Mononuclear cell (primary cell): ENCODE measurements around the gene JPH3. TPM values are rescaled to one million over a fixed set of nuclear protein-coding genes. Genes with fewer than 3 reads are reported as not detected.

Experiments
- H3K27me3 ChIP-seq: 2 replicates; pipeline ENCODE4 v1.6.0; 2011; ENCODE audit warnings: low read length, control low read depth; ENCODE audit not compliant: insufficient read depth
- H3K4me1 ChIP-seq: 2 replicates; pipeline ENCODE4 v1.5.1; 2011; ENCODE audit warnings: mild to moderate bottlenecking, low read length, control low read depth; ENCODE audit not compliant: insufficient read depth
- H3K4me3 ChIP-seq: 2 replicates; pipeline ENCODE4 v1.5.1; 2011; ENCODE audit warnings: mild to moderate bottlenecking, low read length, moderate library complexity
- H3K9me3 ChIP-seq: 2 replicates; pipeline ENCODE4 v1.5.1; 2011; ENCODE audit warnings: low read depth, mild to moderate bottlenecking, control low read depth, low read length
- total RNA-seq: library from RNA; depleted of rRNA; stranded (reverse); fragments of >200 nt; gene quantifications from one replicate; pipeline ENCODE4 v1.2.3, GENCODE V29; 2012

JPH3 gene
- total RNA-seq, 1 donor, result not detected

GRCh38 chr16:87583453-87584131 lies 18.7 kb upstream of the JPH3 start:
- Histone ChIP-seq H3K9me3 (no peaks in the 10 kb centered on the region), H3K27me3 (no peaks in the 10 kb centered on the region), H3K4me3 (no peak overlapping the region)

GRCh38 chr16:87584271-87584670 lies 18.0 kb upstream of the JPH3 start:
- H3K27me3 ChIP-seq, result no peaks in the 10 kb centered on the region
- no peaks in the 10 kb centered on the region for H3K4me1 ChIP-seq
- no peaks in the 10 kb centered on the region for H3K9me3 ChIP-seq
- no peak overlapping the region for H3K4me3 ChIP-seq

More at GRCh38 chr16:87583453-87584131, 18.7 kb upstream of the JPH3 start:
- H3K4me1 ChIP-seq, result no peaks in the 10 kb centered on the region

DNA sequence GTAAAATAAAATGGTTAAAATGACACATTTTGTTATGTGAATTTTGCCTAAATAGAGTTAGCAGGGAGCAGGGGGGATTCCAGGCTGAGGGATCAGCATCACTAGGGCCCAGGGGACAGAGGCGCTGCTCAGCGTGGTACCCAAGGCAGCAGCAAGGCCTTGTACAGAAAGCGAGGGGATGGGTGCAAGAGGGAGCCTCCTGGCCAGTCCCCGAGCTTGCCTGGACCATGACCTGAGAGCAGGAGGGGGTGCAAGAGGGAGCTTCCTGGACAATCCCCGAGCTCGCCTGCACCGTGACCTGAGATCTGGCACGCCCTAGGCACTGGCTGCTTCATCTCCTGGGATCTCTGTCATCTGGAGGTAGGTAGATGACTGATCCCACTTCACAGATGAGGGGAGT lies 17.3 kb upstream of the JPH3 start:
- no peaks in the 10 kb centered on the region for H3K9me3 ChIP-seq
- no peaks in the 10 kb centered on the region for H3K4me1 ChIP-seq
- H3K4me3 ChIP-seq, result no peak overlapping the region
- no peaks in the 10 kb centered on the region for H3K27me3 ChIP-seq

DNA sequence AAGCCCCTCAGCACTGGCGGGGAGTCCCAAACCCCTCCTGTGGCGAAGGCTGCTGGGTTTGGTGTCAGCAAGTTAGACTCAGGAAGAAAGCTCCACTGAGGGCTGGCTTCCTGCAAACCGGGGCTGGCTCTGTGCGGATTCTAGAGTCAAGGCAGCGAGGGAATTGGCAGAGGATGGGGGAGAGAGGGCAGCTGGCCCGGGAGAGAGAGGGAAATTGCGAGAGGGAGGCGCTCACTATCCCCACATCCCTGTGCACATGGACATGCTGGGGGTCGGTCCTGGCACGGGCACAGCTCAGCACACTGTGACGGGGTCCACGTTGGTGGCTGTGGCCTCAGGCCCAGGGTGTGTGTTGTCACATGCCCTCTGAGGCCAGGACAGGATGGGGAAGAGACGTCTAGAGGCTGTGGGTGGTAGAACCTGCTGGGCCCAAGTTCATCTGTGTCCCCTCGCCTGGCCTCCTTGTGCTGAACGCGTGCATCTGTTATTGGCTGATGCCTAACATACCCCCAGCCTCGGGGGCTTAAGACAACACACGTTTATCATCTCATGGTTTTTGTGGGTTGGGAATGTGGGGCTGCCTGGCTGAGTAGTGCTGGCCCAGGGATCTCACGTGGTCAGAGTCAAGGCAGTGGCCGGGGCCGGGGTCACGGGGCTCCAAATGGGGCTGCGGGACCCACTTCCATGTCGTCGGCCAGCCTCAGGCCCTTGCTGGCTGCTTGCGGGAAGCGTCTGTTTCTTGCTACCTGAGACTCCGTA lies 16.7 kb upstream of the JPH3 start:
- no peaks in the 10 kb centered on the region for H3K4me1 ChIP-seq
- no peaks in the 10 kb centered on the region for H3K9me3 ChIP-seq
- no peak overlapping the region for H3K4me3 ChIP-seq
- no peaks in the 10 kb centered on the region for H3K27me3 ChIP-seq

GRCh38 chr16:87586201-87586782 lies 16.0 kb upstream of the JPH3 start:
- Histone ChIP-seq H3K27me3 (no peaks in the 10 kb centered on the region), H3K9me3 (no peaks in the 10 kb centered on the region), H3K4me3 (no peak overlapping the region)

DNA sequence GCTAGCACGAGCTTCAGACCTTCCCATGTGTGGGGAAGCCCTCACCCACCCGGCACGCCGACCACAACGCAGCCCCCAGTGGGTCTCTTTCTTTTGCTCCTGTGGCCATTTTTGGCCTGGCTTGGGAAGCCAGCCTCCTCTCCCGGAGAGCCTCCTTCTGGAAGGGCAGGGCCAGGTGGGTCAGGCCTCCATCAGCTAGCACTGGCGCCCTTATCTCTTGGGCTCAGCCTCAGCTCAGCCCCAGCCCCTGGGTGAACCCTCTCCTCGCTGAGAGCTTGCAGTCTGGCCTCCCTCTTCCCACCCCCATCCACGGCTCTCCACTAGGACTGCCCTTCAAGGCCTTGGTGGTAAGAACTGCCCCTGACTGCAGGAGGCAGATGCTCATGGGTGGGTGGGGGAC lies 14.7 kb upstream of the JPH3 start:
- no peaks in the 10 kb centered on the region for H3K4me1 ChIP-seq
- no peak overlapping the region for H3K4me3 ChIP-seq
- no peaks in the 10 kb centered on the region for H3K27me3 ChIP-seq
- no peaks in the 10 kb centered on the region for H3K9me3 ChIP-seq

More at GRCh38 chr16:87586201-87586782, 16.0 kb upstream of the JPH3 start:
- no peaks in the 10 kb centered on the region for H3K4me1 ChIP-seq

- Histone ChIP-seq H3K4me3 (no peak overlapping the region), H3K27me3 (no peaks in the 10 kb centered on the region), H3K4me1 (no peaks in the 10 kb centered on the region), H3K9me3 (no peaks in the 10 kb centered on the region)
Observed at GRCh38 chr16:87592018-87592712, 10.1 kb upstream of the JPH3 start.

DNA sequence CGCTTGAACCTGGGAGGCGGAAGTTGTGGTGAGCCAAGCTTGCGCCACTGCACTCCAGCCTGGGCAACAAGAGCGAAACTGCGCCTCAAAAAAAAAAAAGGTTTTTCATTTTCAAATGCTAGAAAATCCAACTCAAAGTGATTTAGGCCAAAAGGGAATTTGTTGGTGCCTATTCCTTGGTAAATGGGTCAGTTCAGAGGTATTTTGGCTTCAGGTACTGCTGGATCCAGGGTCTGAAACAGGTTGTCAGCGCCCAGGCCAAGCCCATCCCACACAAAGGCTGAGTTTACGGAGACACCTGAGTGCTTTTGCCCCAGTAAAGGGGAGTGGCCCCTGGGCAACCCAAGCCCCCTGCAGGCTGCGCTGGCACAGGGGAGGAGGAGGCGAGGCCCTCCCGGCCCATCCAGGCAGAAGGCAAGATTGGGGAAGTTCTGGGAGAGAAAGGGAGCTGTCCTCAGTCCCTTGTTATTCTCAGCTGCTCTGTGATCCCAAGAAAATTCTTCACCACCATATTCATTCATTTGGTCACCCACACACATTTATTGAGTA lies 8.5 kb upstream of the JPH3 start:
- Histone ChIP-seq H3K27me3 (no peaks in the 10 kb centered on the region), H3K4me3 (no peak overlapping the region), H3K9me3 (no peaks in the 10 kb centered on the region), H3K4me1 (no peaks in the 10 kb centered on the region)

- no peaks in the 10 kb centered on the region for H3K9me3 ChIP-seq
- H3K4me3 ChIP-seq, result no peak overlapping the region
- H3K4me1 ChIP-seq, result no peaks in the 10 kb centered on the region
- peaks cover 14% of the 10 kb centered on the region for H3K27me3 ChIP-seq
Observed at GRCh38 chr16:87595712-87596111, 6.6 kb upstream of the JPH3 start.

DNA sequence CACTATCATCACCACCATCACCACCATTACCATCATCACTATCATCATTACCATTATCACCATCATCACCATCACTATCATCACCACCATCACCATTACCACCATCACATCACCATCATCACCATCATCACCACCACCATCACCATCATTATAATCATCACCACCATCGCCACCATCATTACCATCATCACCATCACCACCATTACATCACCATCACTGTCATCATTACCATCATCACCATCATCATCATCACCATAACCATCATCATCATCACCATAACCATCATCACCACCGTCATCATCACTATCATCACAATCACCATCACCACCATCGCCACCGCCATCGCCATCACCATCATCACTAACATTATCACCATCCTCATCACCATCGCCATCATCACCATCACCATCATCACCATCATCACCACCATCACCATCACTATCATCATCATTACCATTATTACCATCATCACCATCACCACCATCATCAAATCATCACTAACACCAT lies 4.9 kb upstream of the JPH3 start:
- Histone ChIP-seq H3K4me3 (no peak overlapping the region), H3K27me3 (peaks cover 24% of the 10 kb centered on the region), H3K4me1 (no peaks in the 10 kb centered on the region), H3K9me3 (no peaks in the 10 kb centered on the region)

GRCh38 chr16:87598431-87598830 lies 3.9 kb upstream of the JPH3 start:
- no peaks in the 10 kb centered on the region for H3K9me3 ChIP-seq

GRCh38 chr16:87600246-87600645 lies 2.1 kb upstream of the JPH3 start:
- Histone ChIP-seq H3K27me3 (peaks cover 39% of the 10 kb centered on the region), H3K9me3 (no peaks in the 10 kb centered on the region), H3K4me3 (no peak overlapping the region), H3K4me1 (no peaks in the 10 kb centered on the region)

More at GRCh38 chr16:87598431-87598830, 3.9 kb upstream of the JPH3 start:
- H3K4me1 ChIP-seq, result no peaks in the 10 kb centered on the region
- peaks cover 28% of the 10 kb centered on the region for H3K27me3 ChIP-seq
- no peak overlapping the region for H3K4me3 ChIP-seq

DNA sequence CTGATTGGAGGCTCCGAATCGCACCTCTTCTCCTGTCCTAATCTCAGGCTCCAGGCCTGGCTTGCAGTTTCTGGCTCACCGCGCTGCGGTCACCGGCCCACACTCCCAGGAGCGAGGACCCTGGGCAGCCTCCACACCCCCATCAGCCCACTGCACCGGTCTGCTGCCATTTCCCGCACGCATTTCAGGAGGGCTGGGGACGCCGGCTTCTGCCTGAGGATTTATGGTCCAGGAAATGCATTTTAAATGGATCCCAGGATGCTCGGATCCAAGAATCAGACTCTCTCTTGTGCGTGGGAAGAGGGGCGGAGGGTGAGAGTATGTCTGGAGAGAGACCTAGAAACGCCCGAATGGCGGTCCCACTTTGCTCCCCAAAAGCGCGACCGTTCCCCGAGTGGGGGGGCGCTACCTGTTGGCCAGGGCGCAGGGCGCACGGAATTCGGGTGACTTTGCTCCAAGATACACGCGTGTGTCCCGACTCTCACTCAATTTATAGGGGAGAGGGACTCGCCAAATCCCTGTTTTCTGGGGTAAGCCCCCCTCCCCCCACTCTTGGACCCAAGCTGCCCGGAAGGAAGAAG lies 817 bp upstream of the JPH3 start:
- Histone ChIP-seq H3K27me3 (peaks cover 39% of the 10 kb centered on the region), H3K4me1 (no peaks in the 10 kb centered on the region), H3K9me3 (no peaks in the 10 kb centered on the region), H3K4me3 (no peak overlapping the region)

- no peak overlapping the region for H3K4me3 ChIP-seq
- no peaks in the 10 kb centered on the region for H3K4me1 ChIP-seq
- H3K9me3 ChIP-seq, result no peaks in the 10 kb centered on the region
- peaks cover 39% of the 10 kb centered on the region for H3K27me3 ChIP-seq
Observed at GRCh38 chr16:87602821-87603683, 744 bp downstream of the JPH3 start.
